A673 (cell line): ENCODE measurements around the gene CTDSP2. TPM values are rescaled to one million over a fixed set of nuclear protein-coding genes. Genes with fewer than 3 reads are reported as not detected.

ENCODE experiments used
- BruUV-seq: library from RNA; stranded (reverse); fragments of 400-500 nt; replicated peaks from 2 replicates; lab custom pipeline; 2021; lab: Mats Ljungman, UMichigan
- CTCF ChIA-PET: fragments of 300-600 bp; sonication (Branson Sonifier 250); formaldehyde crosslinking; loops from one replicate; lab custom pipeline; 2022; ENCODE audit warnings: antibody characterized with exemption; lab: Charles Lee
- POLR2A ChIA-PET: fragments of 300-600 bp; sonication (Branson Sonifier 250); formaldehyde crosslinking; loops from one replicate; lab custom pipeline; 2022; ENCODE audit warnings: antibody characterized with exemption; ENCODE audit not compliant: low non-redundant PET; lab: Charles Lee
- DNase-seq: peaks from one replicate; pipeline ENCODE4 v3.0.0-alpha.2; 2015; ENCODE audit warnings: low spot score
- H3K27ac ChIP-seq: fragments of 200-600 bp; sonication (generic); 2 replicates; pipeline ENCODE4 v1.5.1; 2016; ENCODE audit warnings: mixed run types, low read depth, mild to moderate bottlenecking, mixed read lengths, antibody characterized with exemption, low read length; ENCODE audit not compliant: poor library complexity, severe bottlenecking
- H3K27me3 ChIP-seq: fragments of 200-600 bp; sonication (generic); replicated peaks from 2 replicates; pipeline ENCODE4 v1.6.1; 2017; ENCODE audit warnings: mixed run types, low read depth, mild to moderate bottlenecking, mixed read lengths, antibody characterized with exemption, low read length; ENCODE audit not compliant: insufficient read depth, poor library complexity
- H3K36me3 ChIP-seq: fragments of 200-600 bp; sonication (generic); 2 replicates; pipeline ENCODE4 v1.6.1; 2016; ENCODE audit warnings: mixed run types, mild to moderate bottlenecking, mixed read lengths, antibody characterized with exemption, low read length; ENCODE audit not compliant: insufficient read depth, poor library complexity, severe bottlenecking
- H3K4me1 ChIP-seq: fragments of 200-600 bp; sonication (generic); 2 replicates; pipeline ENCODE4 v1.6.1; 2017; ENCODE audit warnings: mixed run types, mild to moderate bottlenecking, mixed read lengths, antibody characterized with exemption, low read length; ENCODE audit not compliant: insufficient read depth, poor library complexity, severe bottlenecking
- H3K4me3 ChIP-seq: fragments of 200-600 bp; sonication (generic); 2 replicates; pipeline ENCODE4 v1.5.1; 2016; ENCODE audit warnings: low read depth, mixed run types, mild to moderate bottlenecking, mixed read lengths, low read length; ENCODE audit not compliant: poor library complexity, severe bottlenecking
- H3K9me3 ChIP-seq: fragments of 200-600 bp; sonication (generic); 2 replicates; pipeline ENCODE4 v1.6.1; 2016; ENCODE audit warnings: mixed run types, low read depth, mild to moderate bottlenecking, mixed read lengths, antibody characterized with exemption, low read length; ENCODE audit not compliant: poor library complexity, severe bottlenecking
- EZH2 ChIP-seq: fragments of 200-600 bp; sonication (generic); IDR thresholded peaks from 2 replicates; pipeline ENCODE4 v1.6.1; 2017; ENCODE audit warnings: borderline replicate concordance, low read depth, mild to moderate bottlenecking, mixed read lengths, antibody characterized with exemption, low read length; ENCODE audit not compliant: poor library complexity, severe bottlenecking
- intact Hi-C: fragments of 100-400 bp; cut with micrococcal nuclease; formaldehyde crosslinking; loops from one replicate; pipeline ENCODE4 v1.10.0; 2022; ENCODE audit not compliant: unreplicated experiment
- total RNA-seq: library from RNA; stranded (reverse); gene quantifications from 2 replicates; pipeline ENCODE4 v1.2.3, GENCODE V29; 2021
- TF ChIP-seq, protein P1 (sequence below): fragments of 300-800, 200-600 bp; sonication (generic); conservative IDR thresholded peaks from 2 replicates; pipeline ENCODE4 v1.5.1; 2017; ENCODE audit warnings: low read depth, mild to moderate bottlenecking, antibody characterized with exemption, low read length, moderate library complexity, mixed read lengths

The CTDSP2 gene
- total RNA-seq, 1 experiment from 2014 or later = 115 TPM

DNA sequence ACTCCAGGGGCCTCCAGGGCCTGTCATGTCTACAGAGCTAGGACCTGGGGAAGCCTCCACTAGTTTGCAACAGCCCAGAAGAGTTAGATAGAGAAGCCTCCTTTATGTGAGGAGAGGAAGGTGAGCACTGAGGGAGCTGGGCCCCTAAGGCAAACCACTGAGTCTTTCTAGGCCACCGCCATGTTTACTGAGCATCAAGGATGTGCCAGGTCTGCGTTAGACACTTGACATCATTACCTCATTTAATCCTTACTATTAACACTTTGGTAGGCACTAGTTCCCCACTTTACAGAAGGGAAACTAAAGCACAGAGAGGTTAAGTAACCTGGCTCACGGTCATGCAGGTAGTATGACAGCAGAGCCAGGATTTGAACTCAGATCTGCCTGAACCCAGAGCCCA is 12.9 kb downstream of the CTDSP2 start:
- no TSS peak for BruUV-seq
- intact Hi-C loops = no loop called here
- ChIA-PET CTCF (interaction anchor here (0.6 kb wide), 1 partner anchor 19 kb away, joined by 9 read pairs; no protein-coding TSS in a partner anchor), POLR2A (no interaction called here)
- Histone ChIP-seq H3K27me3 (no peaks in the 10 kb centered on the region), H3K4me3 (no peak overlapping the region), H3K9me3 (no peaks in the 10 kb centered on the region), H3K27ac (peak overlapping the region; percentile 67), H3K4me1 (peaks cover 69% of the 10 kb centered on the region), H3K36me3 (peaks cover 9% of the 10 kb centered on the region)
- no peak for DNase-seq
- TF ChIP-seq, protein P1, sequence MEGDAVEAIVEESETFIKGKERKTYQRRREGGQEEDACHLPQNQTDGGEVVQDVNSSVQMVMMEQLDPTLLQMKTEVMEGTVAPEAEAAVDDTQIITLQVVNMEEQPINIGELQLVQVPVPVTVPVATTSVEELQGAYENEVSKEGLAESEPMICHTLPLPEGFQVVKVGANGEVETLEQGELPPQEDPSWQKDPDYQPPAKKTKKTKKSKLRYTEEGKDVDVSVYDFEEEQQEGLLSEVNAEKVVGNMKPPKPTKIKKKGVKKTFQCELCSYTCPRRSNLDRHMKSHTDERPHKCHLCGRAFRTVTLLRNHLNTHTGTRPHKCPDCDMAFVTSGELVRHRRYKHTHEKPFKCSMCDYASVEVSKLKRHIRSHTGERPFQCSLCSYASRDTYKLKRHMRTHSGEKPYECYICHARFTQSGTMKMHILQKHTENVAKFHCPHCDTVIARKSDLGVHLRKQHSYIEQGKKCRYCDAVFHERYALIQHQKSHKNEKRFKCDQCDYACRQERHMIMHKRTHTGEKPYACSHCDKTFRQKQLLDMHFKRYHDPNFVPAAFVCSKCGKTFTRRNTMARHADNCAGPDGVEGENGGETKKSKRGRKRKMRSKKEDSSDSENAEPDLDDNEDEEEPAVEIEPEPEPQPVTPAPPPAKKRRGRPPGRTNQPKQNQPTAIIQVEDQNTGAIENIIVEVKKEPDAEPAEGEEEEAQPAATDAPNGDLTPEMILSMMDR = no peak

DNA sequence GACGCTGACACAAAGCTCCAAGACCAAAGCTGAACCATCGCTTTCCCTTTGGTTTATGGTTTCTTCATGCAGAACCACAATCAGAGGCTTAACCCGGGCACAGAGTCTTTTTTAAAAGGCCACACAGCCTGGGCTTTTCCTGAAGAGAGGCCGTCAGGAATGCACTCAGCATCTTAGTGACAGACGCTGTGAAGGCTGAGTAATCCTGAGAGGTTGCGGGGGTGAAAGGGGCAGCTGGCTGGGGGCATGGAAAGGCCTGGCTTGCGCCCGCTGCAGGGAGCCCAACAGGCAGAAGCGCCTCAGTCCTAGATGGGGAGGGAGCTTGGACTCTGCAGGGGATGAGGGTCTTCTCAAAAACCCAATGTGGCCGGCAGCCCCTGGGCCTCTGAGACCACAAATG is 13.6 kb downstream of the CTDSP2 start:
- TF ChIP-seq, protein P1 = no peak
- no peak for TF ChIP-seq EZH2
- H3K36me3 ChIP-seq = peaks cover 16% of the 10 kb centered on the region
- no peak overlapping the region for H3K4me3 ChIP-seq
- ChIA-PET POLR2A (no interaction called here), CTCF (no interaction called here)
- H3K27ac ChIP-seq = peak overlapping the region; percentile 67
- H3K27me3 ChIP-seq = no peaks in the 10 kb centered on the region
- H3K4me1 ChIP-seq = peaks cover 62% of the 10 kb centered on the region
- intact Hi-C loops = no loop called here
- BruUV-seq = no TSS peak
- H3K9me3 ChIP-seq = no peaks in the 10 kb centered on the region
- DNase-seq = no peak

DNA sequence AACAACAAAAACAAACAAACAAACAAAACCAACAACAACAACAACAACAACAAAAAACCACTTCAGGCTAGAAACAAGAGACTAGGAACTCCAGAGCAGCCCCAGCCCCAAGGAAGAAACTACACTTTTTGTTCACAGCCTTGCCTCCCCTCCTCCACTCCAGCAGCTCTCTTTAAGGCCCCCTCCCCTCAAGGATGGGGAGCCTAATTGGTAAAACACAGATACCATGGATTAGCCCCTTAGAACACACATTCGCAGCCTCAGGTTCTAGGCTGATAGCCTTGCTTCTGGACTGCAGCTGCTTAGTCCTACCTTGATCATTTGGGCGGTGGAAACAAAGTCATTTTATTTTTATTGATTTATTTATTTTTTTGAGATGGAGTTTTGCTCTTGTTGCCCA is 16.1 kb downstream of the CTDSP2 start:
- POLR2A ChIA-PET = no interaction called here
- no peak for TF ChIP-seq EZH2
- TF ChIP-seq, protein P1 = no peak
- DNase-seq = no peak
- no peak overlapping the region for H3K4me3 ChIP-seq
- BruUV-seq = no TSS peak
- CTCF ChIA-PET = interaction anchor here (1.2 kb wide), 1 partner anchor 76 kb away, joined by 3 read pairs; no protein-coding TSS in a partner anchor
- H3K4me1 ChIP-seq = peaks cover 37% of the 10 kb centered on the region
- H3K36me3 ChIP-seq = peaks cover 42% of the 10 kb centered on the region
- intact Hi-C loops = no loop called here
- no peak overlapping the region for H3K27ac ChIP-seq
- H3K9me3 ChIP-seq = no peaks in the 10 kb centered on the region
- H3K27me3 ChIP-seq = no peaks in the 10 kb centered on the region
